Measurements from ENCODE around the gene C5orf63. TPM values are rescaled to one million over a fixed set of nuclear protein-coding genes. Genes with fewer than 3 reads are reported as not detected.

The C5orf63 gene
- total and polyA plus RNA-seq, 11 donors: 1.4 to 14.7 (median 6.4) TPM

- Histone ChIP-seq H3K4me3 (no peak overlapping the region), H3K36me3 (no peaks in the 10 kb centered on the region), H3K9me3 (no peaks in the 10 kb centered on the region), H3K27ac (no peak overlapping the region), H3K27me3 (no peaks in the 10 kb centered on the region), H3K4me1 (no peaks in the 10 kb centered on the region)
- WGBS, 4 donors: 70 to 79% (median 76%) methylated on average over 1 of the region's 1 CpG
- ATAC-seq (peak in 1 of 4 donors; percentile 42), DNase-seq (no peak)
- intact Hi-C loops (cut with DNase I): no loop called here
- TF ChIP-seq CTCF (IDR thresholded peaks at IDR 0.05) (no peak), POLR2A (IDR thresholded peaks at IDR 0.05) (no peak)
These were observed 14.9 kb upstream of the C5orf63 start for GRCh38 chr5:127088251-127088650.

DNA sequence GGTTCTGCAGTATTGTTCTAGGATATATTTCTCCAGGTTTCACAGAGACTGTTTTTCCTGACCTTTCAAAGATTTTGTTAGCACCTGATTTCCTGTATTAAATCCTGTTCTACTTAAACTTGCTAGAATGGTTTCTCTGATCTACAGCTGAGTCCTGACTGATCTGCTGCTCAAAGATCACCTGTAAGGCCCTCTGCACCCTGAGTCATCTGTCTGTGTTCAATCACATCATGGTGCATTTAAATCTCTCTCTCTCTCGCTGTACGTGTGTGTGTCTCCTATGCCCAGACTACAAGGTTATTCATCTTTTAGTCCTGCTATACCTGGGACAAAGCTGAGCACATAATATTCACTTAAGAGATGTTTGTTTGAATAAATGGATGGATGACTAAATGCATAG, 13.3 kb upstream of the C5orf63 start:
- H3K27ac ChIP-seq: no peak overlapping the region
- H3K4me1 ChIP-seq: no peaks in the 10 kb centered on the region
- ATAC-seq: no peak
- intact Hi-C loops (cut with DNase I): no loop called here
- DNase-seq: no peak
- 93 to 98% (median 97%) methylated on average over 2 of the region's 2 CpGs for WGBS, 4 donors
- no peaks in the 10 kb centered on the region for H3K36me3 ChIP-seq
- TF ChIP-seq POLR2A (IDR thresholded peaks at IDR 0.05) (no peak), CTCF (IDR thresholded peaks at IDR 0.05) (no peak)
- no peak overlapping the region for H3K4me3 ChIP-seq
- H3K9me3 ChIP-seq: no peaks in the 10 kb centered on the region
- H3K27me3 ChIP-seq: no peaks in the 10 kb centered on the region

- TF ChIP-seq POLR2A (IDR thresholded peaks at IDR 0.05) (no peak), CTCF (IDR thresholded peaks at IDR 0.05) (no peak)
- intact Hi-C loops (cut with DNase I): no loop called here
- Histone ChIP-seq H3K4me3 (no peak overlapping the region), H3K9me3 (no peaks in the 10 kb centered on the region), H3K36me3 (no peaks in the 10 kb centered on the region), H3K27me3 (no peaks in the 10 kb centered on the region), H3K27ac (no peak overlapping the region), H3K4me1 (no peaks in the 10 kb centered on the region)
- DNase-seq (no peak), ATAC-seq (no peak)
- WGBS, 4 donors: 75 to 76% (median 76%) methylated on average over 5 of the region's 5 CpGs
These were observed 12.5 kb upstream of the C5orf63 start for GRCh38 chr5:127085796-127086195.

- DNase-seq (no peak), ATAC-seq (no peak)
- no peak for TF ChIP-seq POLR2A (IDR thresholded peaks at IDR 0.05)
- no peak for TF ChIP-seq CTCF (IDR thresholded peaks at IDR 0.05)
These were observed 12.1 kb upstream of the C5orf63 start for GRCh38 chr5:127085371-127085770.

More at GRCh38 chr5:127085371-127085770, 12.1 kb upstream of the C5orf63 start:
- no peaks in the 10 kb centered on the region for H3K27me3 ChIP-seq
- H3K27ac ChIP-seq: no peak overlapping the region
- H3K4me1 ChIP-seq: no peaks in the 10 kb centered on the region
- 91 to 93% (median 92%) methylated on average over 2 of the region's 2 CpGs for WGBS, 4 donors
- no peaks in the 10 kb centered on the region for H3K9me3 ChIP-seq
- no peak overlapping the region for H3K4me3 ChIP-seq
- intact Hi-C loops (cut with DNase I): no loop called here
- H3K36me3 ChIP-seq: no peaks in the 10 kb centered on the region
